Fibroblast of the conjunctiva (primary cell): Measurements from ENCODE around the gene RBPMS2.

Source experiments
- DNase-seq: peaks from one replicate; pipeline ENCODE4 v3.0.0-alpha.2; 2010; ENCODE audit warnings: low read depth

Gene RBPMS2

GRCh38 chr15:64720188-64720587 lies 55.2 kb downstream of the RBPMS2 start:
- DNase-seq = no peak

DNA sequence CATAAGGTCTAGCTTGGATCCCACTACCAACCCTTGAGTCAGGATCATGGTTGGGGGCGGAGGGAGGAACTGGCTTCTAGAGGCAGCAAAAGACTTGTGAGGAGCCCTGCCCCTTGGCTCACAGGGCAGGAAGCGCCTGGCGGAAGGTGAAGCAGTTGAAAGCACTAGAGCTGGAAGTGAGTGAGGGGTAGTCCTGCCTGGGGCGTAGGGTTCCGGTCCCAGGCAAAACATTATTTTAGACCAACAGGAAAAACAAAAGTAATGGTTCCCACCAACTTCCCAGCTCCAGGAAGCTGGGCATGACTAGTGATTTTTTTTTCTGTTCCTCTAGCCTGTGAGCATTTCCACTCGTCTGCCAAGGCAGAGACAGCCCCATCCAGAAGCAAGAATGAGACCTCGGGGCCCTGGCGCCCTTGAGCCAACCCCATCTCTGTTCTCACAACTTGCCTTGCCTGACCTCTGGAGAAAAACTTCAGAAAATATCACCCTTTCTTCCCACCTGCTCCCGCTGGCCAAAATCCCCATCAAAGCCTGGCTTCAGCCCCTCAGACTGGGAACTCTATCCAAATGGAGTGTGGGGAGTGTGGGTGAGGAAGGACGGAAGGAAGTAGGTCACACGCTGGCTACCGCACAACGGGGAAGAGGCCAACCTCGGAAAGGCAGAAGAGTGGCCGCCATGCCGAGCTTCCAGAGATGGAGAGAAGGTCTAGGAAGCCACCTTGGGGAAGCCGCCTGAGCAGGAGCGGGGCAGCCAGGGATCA lies 57.5 kb downstream of the RBPMS2 start:
- no peak for DNase-seq

DNA sequence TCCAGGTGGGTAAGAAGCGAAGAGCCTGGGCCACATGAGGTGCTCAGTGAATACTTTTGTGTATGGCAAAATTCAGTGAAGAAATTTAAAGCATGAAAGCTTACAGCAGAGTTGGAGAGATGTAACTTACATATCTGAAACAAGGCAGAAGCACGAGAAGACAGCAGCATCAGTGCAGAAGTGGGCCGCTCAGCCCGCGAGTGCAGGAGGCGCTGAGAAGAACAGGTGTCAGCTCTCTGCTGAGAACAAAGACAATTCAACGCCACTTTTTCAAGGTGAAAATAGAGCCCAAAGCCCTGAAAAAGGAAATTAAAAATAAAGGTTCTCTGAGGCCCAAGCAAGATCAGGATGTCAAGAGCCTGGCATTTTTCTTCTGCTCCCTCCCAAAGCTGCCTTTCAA lies 58.3 kb downstream of the RBPMS2 start:
- no peak for DNase-seq

- DNase-seq = no peak
Measured at GRCh38 chr15:64716452-64716851, 58.9 kb downstream of the RBPMS2 start.

- DNase-seq = no peak
Measured at GRCh38 chr15:64713592-64713991, 61.8 kb downstream of the RBPMS2 start.

DNA sequence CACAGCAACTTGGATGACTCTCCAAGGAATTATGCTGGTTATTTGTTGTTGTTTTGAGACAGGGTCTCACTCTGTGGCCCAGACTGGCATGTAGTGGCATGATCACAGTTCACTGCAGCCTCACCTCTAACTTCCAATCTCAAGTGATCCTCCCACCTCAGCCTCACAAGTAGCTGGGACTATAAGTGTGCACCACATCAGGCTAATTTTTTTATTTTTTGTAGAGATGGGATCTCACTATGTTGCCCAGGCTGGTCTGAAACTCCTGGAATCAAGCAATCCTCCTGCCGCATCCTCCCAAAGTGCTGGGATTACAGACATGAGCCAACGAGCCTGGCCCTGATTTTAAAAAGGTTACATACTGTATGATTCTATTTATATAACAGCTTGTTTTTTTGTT lies 63.0 kb downstream of the RBPMS2 start:
- no peak for DNase-seq

- no peak for DNase-seq
Measured at GRCh38 chr15:64710676-64711428, 64.5 kb downstream of the RBPMS2 start.

DNA sequence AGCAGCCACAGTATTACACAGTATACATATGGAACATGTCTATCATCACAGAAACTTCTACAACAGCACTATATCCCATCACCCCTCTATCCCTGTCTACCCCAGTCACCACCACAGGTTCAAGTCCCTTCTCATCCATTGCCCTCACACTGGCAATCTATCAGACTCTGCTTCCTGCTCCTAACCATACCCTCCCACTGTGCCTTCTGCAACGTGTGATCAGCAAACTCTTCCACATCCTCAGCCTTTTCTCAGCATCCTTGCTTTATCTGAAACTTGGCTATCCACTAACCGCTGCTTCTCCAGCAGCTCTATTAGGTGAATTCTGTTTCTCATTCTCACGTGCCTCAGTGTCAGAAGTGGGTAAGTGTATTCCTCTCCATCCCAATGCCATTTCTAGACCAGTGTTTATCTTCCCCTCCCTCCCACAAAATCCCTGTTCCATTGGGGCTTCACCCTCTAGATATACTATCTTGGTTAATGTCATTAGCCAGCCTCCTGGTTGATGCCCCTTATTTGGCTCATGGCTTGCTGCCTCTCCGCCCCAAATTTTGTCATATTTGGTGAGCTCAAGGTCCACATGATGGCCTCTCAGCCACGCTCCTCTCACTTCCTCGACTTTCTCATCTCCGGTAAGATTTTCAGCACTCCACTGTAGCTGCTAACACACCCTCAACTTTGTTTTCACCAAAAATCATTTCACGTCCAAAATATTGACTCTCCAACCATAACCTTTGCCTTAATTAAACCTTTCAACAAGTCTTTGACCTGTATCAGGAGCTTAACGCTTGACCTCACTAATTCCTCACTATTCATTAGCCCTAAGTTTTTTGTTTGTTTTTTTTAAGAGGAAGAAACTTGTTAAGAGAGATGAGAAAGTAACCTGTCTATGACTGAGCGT lies 69.1 kb downstream of the RBPMS2 start:
- DNase-seq = no peak

- DNase-seq = no peak
Measured at GRCh38 chr15:64705006-64705405, 70.4 kb downstream of the RBPMS2 start.

DNA sequence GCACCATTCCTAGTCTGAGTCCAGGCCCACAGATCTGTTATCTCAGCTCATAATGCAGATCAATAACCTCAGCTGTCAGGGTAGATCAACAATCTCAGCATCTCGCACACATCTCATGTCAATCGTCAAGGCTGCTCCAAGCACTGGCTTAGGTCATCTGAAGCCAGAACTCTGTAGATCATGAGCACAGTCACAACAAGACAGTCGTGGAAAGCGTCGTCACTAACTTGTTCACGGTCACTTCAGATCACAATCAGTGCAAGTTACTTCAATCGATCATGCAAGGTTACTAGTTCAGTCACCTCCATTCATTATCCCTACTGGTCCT lies 71.8 kb downstream of the RBPMS2 start:
- no peak for DNase-seq

DNA sequence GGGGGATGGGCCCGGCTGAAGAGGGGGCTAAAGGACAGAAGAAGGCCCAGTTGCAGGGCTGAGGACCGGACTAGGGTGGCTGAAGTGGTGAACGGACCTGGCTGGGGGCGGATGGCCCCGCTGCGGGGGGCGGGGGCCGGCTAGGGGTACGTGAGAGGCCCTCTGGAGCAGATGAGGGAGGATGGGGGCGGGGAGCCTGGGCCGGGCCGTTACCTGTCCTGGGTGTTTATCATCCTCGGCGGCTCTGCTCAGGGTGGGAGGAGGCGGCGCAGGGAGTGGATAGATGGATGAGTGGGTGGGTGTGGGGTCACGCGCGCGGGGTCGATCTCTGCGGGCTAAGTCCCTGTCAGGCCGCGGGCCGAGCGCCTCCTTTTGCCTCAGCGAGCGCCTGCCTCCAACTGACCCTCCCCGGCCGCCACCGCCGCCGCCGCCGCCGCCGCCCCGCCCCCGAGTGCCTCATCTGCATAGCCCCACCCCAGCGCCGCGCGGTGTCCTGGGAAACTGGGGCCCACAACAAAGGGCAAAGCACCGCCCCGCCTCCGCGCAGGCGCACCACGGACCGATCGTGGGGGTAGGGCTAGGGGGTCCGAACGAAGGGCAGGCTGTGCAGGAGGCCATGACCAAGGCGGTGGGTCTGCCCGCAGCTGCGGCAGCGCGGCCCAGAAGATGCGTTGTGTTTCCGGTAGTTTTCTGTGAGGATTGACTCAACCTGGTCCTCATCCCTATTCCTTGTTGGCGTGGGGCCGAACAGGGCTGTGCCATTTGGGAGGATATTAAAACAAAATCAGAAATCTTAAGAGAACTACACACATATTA lies 72.4 kb downstream of the RBPMS2 start:
- peak; percentile 83 for DNase-seq

- DNase-seq = no peak
Measured at GRCh38 chr15:64701482-64702184, 73.8 kb downstream of the RBPMS2 start.

- no peak for DNase-seq
Measured at GRCh38 chr15:64701051-64701450, 74.3 kb downstream of the RBPMS2 start.

GRCh38 chr15:64699751-64700388 lies 75.5 kb downstream of the RBPMS2 start:
- peak; percentile 18 for DNase-seq

DNA sequence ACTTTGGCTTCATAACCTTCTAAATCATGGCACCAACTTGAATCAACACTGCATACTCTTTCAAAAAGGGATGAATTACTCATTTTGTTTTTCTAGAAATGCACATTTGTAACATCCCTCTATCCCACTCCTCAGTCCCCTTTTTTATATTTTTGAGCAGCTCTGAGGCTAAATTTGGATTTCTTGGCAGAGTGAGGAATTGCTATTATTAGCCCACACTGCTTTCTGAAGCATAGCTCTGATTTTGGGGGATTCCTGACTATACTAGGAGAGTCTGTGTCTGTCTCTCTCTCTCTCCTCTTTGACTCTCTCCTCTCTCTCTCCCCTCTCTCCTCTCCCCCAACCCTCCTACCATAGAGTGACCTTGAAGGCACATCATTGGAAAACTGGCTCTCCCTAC lies 76.6 kb downstream of the RBPMS2 start:
- no peak for DNase-seq

GRCh38 chr15:64697911-64698369 lies 77.4 kb downstream of the RBPMS2 start:
- no peak for DNase-seq

- DNase-seq = no peak
Measured at GRCh38 chr15:64696481-64696880, 78.9 kb downstream of the RBPMS2 start.

GRCh38 chr15:64695561-64695992 lies 79.8 kb downstream of the RBPMS2 start:
- no peak for DNase-seq

- DNase-seq = no peak
Measured at GRCh38 chr15:64694816-64695215, 80.6 kb downstream of the RBPMS2 start.

- peak; percentile 75 for DNase-seq
Measured at GRCh38 chr15:64693134-64693533, 82.3 kb downstream of the RBPMS2 start.
